Endothelial cell of umbilical vein (primary cell): ENCODE data around the gene HMG20A. TPM values are rescaled to one million over a fixed set of nuclear protein-coding genes. Genes with fewer than 3 reads are reported as not detected.

Source experiments
- BruUV-seq: library from RNA; stranded (reverse); fragments of 400-500 nt; replicated peaks from 2 replicates; lab custom pipeline; 2021; lab: Mats Ljungman, UMichigan
- CTCF ChIA-PET: fragments of 300-600, 350-600 bp; sonication (Branson Sonifier 250); formaldehyde crosslinking; loops from one replicate; lab custom pipeline; 2021; ENCODE audit warnings: antibody characterized with exemption, inconsistent platforms; lab: Charles Lee
- POLR2A ChIA-PET: fragments of 300-600, 350-600 bp; sonication (Branson Sonifier 250); formaldehyde crosslinking; loops from one replicate; lab custom pipeline; 2021; ENCODE audit warnings: antibody characterized with exemption, inconsistent platforms; lab: Charles Lee
- DNase-seq: peaks from one replicate; pipeline ENCODE4 v3.0.0-alpha.2; 2011; ENCODE audit warnings: low read depth, low spot score
- FAIRE-seq: peaks from 2 replicates; lab custom pipeline; 2011; peaks lifted over from hg19 to GRCh38; lab: Jason Lieb, UNC
- H2AFZ ChIP-seq: 2 replicates; pipeline ENCODE4 v1.6.0; 2012; ENCODE audit warnings: low read depth, low read length, control low read depth, inconsistent platforms
- H3K27ac ChIP-seq: 2 replicates; pipeline ENCODE4 v1.5.1; 2011; ENCODE audit warnings: low read depth, mild to moderate bottlenecking, control low read depth, low read length, moderate library complexity; ENCODE audit not compliant: insufficient read depth
- H3K27me3 ChIP-seq, 2 experiments: 2 replicates each; pipeline versions ENCODE4 v1.6.0 to v1.6.1; 2011; ENCODE audit warnings: low read length in 2 of 2, mixed read lengths in 1 of 2; ENCODE audit not compliant: control insufficient read depth in 2 of 2, insufficient read depth in 2 of 2
- H3K36me3 ChIP-seq, 2 experiments: 2 replicates in 1 of 2; 3 replicates in 1 of 2; pipeline ENCODE4 v1.5.1; 2011; ENCODE audit warnings: low read length in 2 of 2, mild to moderate bottlenecking in 1 of 2, moderate library complexity in 1 of 2; ENCODE audit not compliant: control insufficient read depth in 2 of 2, insufficient read depth in 2 of 2; ENCODE audit errors: extremely low read depth in 1 of 2
- H3K4me1 ChIP-seq: 3 replicates; pipeline ENCODE4 v1.5.1; 2011; ENCODE audit warnings: mild to moderate bottlenecking, low read length; ENCODE audit not compliant: control insufficient read depth, insufficient read depth; ENCODE audit errors: extremely low read depth
- H3K4me2 ChIP-seq: 2 replicates; pipeline ENCODE4 v1.6.1; 2011; ENCODE audit warnings: low read length, control low read depth, mixed read lengths; ENCODE audit not compliant: insufficient read depth
- H3K4me3 ChIP-seq, 3 experiments: fragments of 200-600 bp in 1 of 3; sonication (generic), shearing (Covaris generic) in 1 of 3; replicated peaks in 1 of 3; 2 replicates each; pipeline ENCODE4 v1.5.1; 2011 to 2016; ENCODE audit warnings: control low read depth in 3 of 3, low read length in 3 of 3, mild to moderate bottlenecking in 2 of 3, inconsistent platforms in 1 of 3, low read depth in 1 of 3, moderate library complexity in 1 of 3; ENCODE audit not compliant: insufficient read depth in 1 of 3
- H3K79me2 ChIP-seq: 2 replicates; pipeline ENCODE4 v1.6.0; 2012; ENCODE audit warnings: low read length, inconsistent platforms; ENCODE audit not compliant: control insufficient read depth, insufficient read depth
- H3K9ac ChIP-seq: replicated peaks from 2 replicates; pipeline ENCODE3; 2011; ENCODE audit warnings: low read length, control low read depth; ENCODE audit not compliant: insufficient read depth; ENCODE audit errors: extremely low read depth
- H3K9me1 ChIP-seq: replicated peaks from 3 replicates; pipeline ENCODE4 v1.6.0; 2011; ENCODE audit warnings: mild to moderate bottlenecking, low read length; ENCODE audit not compliant: control insufficient read depth, insufficient read depth; ENCODE audit errors: extremely low read depth
- H3K9me3 ChIP-seq: replicated peaks from 2 replicates; pipeline ENCODE4 v1.5.1; 2012; ENCODE audit warnings: low read length, inconsistent platforms; ENCODE audit not compliant: control insufficient read depth, insufficient read depth
- H4K20me1 ChIP-seq: replicated peaks from 2 replicates; pipeline ENCODE3; 2011; ENCODE audit warnings: mild to moderate bottlenecking, low read length; ENCODE audit not compliant: control insufficient read depth, insufficient read depth; ENCODE audit errors: extremely low read depth
- CTCF ChIP-seq, 2 donors: IDR thresholded peaks; 1 replicate in 1 of 2; 2 replicates in 1 of 2; pipeline ENCODE4 v1.5.1; 2011; ENCODE audit warnings: low read length in 2 of 2, mild to moderate bottlenecking in 2 of 2, moderate library complexity in 2 of 2, control low read depth in 1 of 2, inconsistent platforms in 1 of 2, low read depth in 1 of 2; ENCODE audit not compliant: insufficient read depth in 1 of 2; ENCODE audit errors: extremely low read depth in 1 of 2
- EZH2 ChIP-seq: IDR thresholded peaks from 2 replicates; pipeline ENCODE4 v1.6.1; 2012; ENCODE audit warnings: borderline replicate concordance, low read depth, mild to moderate bottlenecking, moderate library complexity, low read length, inconsistent platforms; ENCODE audit not compliant: severe bottlenecking
- FOS ChIP-seq: IDR thresholded peaks from 2 replicates; pipeline ENCODE4 v1.6.1; 2011; ENCODE audit warnings: mild to moderate bottlenecking, low read length, moderate library complexity, borderline replicate concordance; ENCODE audit not compliant: insufficient read depth
- GATA2 ChIP-seq: IDR thresholded peaks from 2 replicates; pipeline ENCODE4 v1.7.0; 2011; ENCODE audit warnings: low read depth, mild to moderate bottlenecking, moderate library complexity, mixed read lengths, low read length; ENCODE audit not compliant: insufficient read length, insufficient read depth
- JUN ChIP-seq: IDR thresholded peaks from 2 replicates; pipeline ENCODE4 v1.6.1; 2011; ENCODE audit warnings: borderline replicate concordance, low read depth; ENCODE audit not compliant: insufficient read length, insufficient read depth
- MAX ChIP-seq: IDR thresholded peaks from 2 replicates; pipeline ENCODE4 v1.6.1; 2011; ENCODE audit not compliant: insufficient read depth, insufficient read length
- MYC ChIP-seq: IDR thresholded peaks from one replicate; pipeline ENCODE4 v1.6.1; 2011; ENCODE audit warnings: mild to moderate bottlenecking, low read depth, low read length
- POLR2A ChIP-seq: IDR thresholded peaks from 2 replicates; pipeline ENCODE4 v1.6.1; 2012; ENCODE audit warnings: low read depth, mild to moderate bottlenecking, control low read depth, low read length
- POLR2AphosphoS5 ChIP-seq: IDR thresholded peaks from 2 replicates; pipeline ENCODE4 v1.6.1; 2012; ENCODE audit warnings: low read depth, mild to moderate bottlenecking, control low read depth, low read length, moderate library complexity; ENCODE audit not compliant: insufficient read depth
- dilution Hi-C: fragments of 300-500 bp; cut with MboI; formaldehyde crosslinking; loops from one replicate; pipeline ENCODE4 v1.15.0; 2019; ENCODE audit warnings: low sequenced_read_pairs; ENCODE audit not compliant: extremely low pct_ligation_motif_present
- intact Hi-C: fragments of 100-400 bp; cut with micrococcal nuclease; formaldehyde crosslinking; loops from one replicate; pipeline ENCODE4 v1.10.0; 2022
- polyA plus RNA-seq, 4 experiments: library from polyadenylated mRNA; depleted of rRNA in 3 of 4; stranded (reverse) in 3 of 4; unstranded in 1 of 4; fragments of >200 nt; gene quantifications; 2 replicates each; pipeline versions ENCODE4 v1.2.1 to v1.2.3, GENCODE V29; 2011 to 2012; ENCODE audit warnings: missing spikeins in 1 of 4
- total RNA-seq: library from RNA; stranded (reverse); gene quantifications from 2 replicates; pipeline ENCODE4 v1.2.3, GENCODE V29; 2021

The HMG20A gene
- total and polyA plus RNA-seq, 2 donors (not counting 3 experiments of a cell fraction or from before 2014, with no cell fraction given): 35.8 to 44.0 TPM

- ChIA-PET POLR2A (interaction anchor here (1.6 kb wide), 1 partner anchor 31 kb away, joined by 3 read pairs; no protein-coding TSS in a partner anchor), CTCF (interaction anchor here (1.4 to 3.5 kb wide), 6 partner anchors 9 to 87 kb away, joined by 3 to 28 read pairs (median 13); no protein-coding TSS in a partner anchor)
- peaks cover 3% of the 10 kb centered on the region for H3K79me2 ChIP-seq
- H3K9me1 ChIP-seq: no peaks in the 10 kb centered on the region
- H3K4me2 ChIP-seq: peak overlapping the region; percentile 86
- dilution Hi-C loops (no loop called here), intact Hi-C loops (loop anchor here (1.0 kb wide), 3 partner anchors 25 to 40 kb away; partner anchors contain the start of genes HMG20A and PEAK1)
- H3K9me3 ChIP-seq: no peaks in the 10 kb centered on the region
- H3K4me3 ChIP-seq: no peak overlapping the region
- no TSS peak for BruUV-seq
- DNase-seq: peak; percentile 14
- peak overlapping the region; percentile 74 for H3K9ac ChIP-seq
- no peaks in the 10 kb centered on the region for H3K27me3 ChIP-seq
- H4K20me1 ChIP-seq: no peaks in the 10 kb centered on the region
- no peak overlapping the region for H2AFZ ChIP-seq
- peak overlapping the region; percentile 96 for H3K27ac ChIP-seq
- peaks cover 54% of the 10 kb centered on the region for H3K4me1 ChIP-seq
- no peaks in the 10 kb centered on the region for H3K36me3 ChIP-seq
- TF ChIP-seq MYC (no peak), FOS (no peak), MAX (no peak), POLR2A (no peak), CTCF (IDR thresholded peaks at IDR 0.05; ENCODE audit: extremely low read depth in 1 of 2, insufficient read depth in 1 of 2, low read depth in 1 of 2, low read length in 2 of 2) (no peak), JUN (no peak), GATA2 (no peak), EZH2 (no peak), POLR2AphosphoS5 (no peak)
- FAIRE-seq: no peak
Observed at GRCh38 chr15:77456746-77457145, 36.1 kb downstream of the HMG20A start.
